ENCODE measurements around the gene TTLL8.

Gene TTLL8

GRCh38 chr22:49979587-49980264, 78.4 kb downstream of the TTLL8 start:
- no peak for DNase-seq

- DNase-seq = no peak
Observed at GRCh38 chr22:49977578-49977977, 80.5 kb downstream of the TTLL8 start.

DNA sequence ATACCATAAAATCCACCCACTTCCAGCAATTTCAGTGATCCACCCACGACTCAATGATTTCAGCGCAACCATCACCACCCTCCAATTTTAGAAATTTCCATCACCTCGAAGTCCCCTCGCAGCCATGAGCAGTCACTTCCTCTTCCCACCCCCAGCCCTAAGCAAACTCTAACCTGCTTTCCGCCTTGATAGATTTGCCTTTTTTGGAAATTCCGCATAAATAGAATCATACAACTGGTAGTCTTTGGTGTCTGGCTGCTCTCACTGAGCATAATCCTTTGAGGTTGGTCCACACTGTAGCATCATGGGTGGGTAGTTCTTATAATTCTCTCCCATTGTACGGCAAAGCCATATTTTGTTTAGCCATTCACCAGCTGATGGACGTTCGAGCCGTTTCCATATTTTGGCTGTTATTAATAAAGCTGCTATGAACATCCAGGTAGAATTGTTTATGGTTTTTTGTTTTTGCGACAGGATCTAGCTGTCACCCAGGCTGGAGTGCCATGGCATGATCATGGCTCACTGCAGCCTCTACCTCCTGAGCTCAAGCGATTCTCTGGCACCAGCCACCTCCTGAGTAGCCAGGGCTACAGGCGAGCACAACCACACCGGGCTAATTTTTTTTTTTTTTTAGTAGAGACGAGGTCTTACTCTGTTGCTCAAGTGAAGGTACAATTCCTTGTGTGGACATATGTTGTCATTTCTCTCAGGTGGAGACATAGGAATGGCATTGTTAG, 81.5 kb downstream of the TTLL8 start:
- DNase-seq = no peak

DNA sequence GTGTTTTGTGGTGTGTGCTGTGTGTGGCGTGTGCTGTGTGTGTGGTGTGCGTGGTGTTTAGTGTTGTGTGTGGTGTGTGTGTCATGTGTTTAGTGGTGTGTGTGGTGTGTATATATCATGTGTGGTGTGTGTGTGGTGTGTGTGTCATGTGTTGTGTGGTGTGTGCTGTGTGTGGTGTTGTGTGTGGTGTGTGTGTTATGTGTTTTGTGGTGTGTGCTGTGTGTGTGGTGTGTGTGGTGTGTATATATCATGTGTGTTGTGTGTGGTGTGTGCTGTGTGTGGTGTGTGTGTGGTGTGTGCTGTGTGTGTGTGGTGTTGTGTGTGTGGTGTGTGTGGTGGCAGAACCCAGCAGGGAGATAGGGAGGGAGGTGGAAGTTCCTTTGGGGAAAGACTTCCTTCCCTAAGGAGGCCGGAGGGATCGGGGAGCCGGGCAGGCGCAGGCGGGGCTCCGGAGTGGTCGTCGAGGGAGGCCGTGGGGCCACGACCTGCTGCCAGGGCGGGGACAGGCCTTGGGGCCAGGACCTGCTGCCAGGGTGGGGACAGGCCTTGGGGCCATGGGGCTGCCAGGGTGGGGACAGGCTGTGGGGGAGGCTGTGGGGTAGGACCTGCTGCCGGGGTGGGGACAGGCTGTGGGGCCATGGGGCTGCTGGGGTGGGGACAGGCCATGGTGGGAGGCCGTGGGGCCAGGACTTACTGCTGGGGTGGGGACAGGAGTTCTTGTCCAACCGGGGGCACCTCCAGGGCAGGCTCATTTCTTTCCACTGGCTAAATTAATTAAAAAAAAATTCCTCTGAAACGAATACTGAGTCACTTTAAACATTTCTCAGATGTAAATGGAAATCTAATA, 82.3 kb downstream of the TTLL8 start:
- no peak for DNase-seq

DNA sequence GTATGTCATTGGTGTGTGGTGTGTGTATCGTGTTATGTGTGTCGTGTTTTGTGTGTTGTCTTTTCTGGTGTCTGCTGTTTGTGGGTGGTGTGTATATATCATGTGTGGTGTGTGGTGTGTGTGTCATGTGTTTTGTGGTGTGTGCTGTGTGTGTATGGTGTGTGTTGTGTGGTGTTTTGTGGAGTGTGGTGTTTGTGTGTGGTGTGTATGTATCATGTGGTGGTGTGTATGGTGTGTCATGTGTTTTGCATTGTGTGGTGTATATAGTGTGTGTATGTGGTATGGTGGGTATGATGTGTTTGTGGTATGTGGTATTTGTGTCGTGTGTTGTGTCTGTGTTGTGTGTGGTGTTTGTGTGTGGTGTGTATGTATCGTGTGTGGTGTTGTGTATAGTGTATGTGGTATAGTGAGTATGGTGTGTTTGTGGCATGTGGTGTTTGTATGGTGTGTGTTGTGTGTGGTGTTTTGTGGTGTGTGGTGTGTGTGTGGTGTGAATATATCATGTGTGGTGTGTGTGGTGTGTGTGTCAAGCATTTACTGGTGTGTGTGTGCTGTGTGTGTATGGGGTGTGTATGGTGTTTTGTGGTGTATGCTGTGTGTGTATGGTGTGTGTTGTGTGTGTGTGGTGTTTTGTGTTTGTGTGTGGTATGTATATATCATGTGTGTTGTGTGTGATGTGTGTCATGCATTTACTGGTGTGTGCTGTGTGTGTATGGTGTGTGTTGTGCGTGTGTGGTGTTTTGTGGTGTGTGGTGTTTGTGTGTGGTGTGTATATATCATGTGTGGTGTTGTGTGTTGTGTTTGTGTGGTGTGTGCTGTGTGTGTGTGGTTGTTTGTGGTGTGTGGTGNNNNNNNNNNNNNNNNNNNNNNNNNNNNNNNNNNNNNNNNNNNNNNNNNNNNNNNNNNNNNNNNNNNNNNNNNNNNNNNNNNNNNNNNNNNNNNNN, 84.8 kb downstream of the TTLL8 start:
- DNase-seq = no peak

DNA sequence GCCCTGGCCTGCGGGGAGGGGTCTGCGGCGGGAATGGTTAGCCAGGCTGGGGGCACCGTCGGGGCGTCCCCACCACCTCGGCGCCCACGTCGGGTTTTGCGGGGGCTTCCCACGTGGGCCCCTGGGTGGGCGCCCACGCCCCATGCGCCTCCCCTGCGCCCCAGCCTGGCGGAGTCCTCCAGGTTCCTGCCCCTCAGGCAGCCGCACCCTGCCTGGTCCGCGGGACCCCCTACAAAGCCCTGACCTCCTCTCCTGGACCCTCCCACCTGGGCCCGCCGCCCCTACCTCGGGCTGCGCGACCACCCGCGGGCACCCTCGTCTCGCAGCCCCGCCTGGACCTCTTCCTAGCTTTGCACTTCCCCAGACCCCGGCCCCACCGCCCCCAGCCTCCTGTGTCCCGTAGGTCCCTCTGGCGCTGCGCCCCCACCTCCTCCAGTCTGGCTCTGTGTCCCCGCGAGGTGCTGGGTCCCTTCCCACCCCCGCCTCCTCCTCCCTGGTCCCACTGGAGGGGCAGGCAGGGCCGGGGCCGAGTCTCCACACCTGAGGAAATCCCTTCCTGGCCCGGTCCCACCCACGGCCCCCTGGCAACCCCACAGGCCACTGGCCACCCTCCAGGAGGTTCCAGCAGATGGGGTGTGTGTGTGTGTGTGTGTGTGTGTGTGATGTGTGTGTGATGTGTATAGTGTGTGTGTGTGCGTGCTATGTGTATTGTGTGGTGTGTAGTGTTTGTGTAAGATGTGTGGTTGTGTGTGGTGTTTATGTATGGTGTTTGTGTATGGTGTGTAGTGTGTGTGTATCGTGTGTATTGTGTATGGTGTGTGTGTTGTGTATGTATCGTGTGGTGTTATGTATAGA, 85.7 kb downstream of the TTLL8 start:
- DNase-seq = no peak

GRCh38 chr22:49971232-49972162, 86.6 kb downstream of the TTLL8 start:
- DNase-seq = no peak

- peak; percentile 95 for DNase-seq
Observed at GRCh38 chr22:49970528-49971231, 87.4 kb downstream of the TTLL8 start.

GRCh38 chr22:49969751-49970527, 88.2 kb downstream of the TTLL8 start:
- no peak for DNase-seq

DNA sequence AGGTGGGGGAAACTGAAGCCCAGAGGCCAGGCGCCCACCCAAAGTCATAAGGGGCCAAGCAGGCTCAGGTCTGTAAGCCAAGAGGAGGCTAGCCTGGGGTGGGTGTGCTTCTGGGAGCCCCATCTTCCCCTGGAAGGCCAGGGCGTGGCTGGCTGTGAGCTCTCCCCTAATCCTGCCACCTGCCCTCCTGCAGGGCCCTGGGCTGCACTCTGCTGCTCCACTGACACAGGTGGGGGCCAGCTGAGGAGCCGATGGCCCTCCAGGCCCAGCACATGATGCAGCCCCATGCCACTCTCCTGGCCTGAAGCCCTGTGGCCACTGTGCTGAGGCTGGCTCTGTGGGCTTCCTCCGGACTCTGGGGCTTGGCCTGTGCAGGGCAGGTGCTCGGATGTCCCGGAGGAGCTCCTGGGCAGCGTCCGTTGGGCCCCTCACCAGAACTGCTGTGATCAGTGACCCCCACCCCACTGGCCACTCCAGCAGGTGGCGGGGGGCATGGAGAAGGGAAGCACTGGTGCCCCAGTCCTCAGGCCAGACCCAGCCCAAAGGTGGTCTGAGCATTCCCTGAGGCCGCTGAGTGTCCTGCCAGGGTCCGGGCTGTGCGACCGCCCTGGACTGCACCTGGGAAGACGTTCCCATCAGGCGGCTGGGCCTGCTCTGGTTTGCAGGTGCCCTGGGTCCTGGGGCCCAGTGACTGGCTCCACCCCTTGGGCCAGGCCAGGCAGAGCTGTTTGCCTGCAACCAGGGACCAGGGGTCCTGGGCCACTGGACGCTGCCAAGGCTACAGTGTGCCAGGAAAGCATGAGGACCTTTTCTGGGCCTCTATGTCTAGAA, 89.1 kb downstream of the TTLL8 start:
- no peak for DNase-seq
